Tibial artery (tissue), 4 donors: ENCODE results near the gene SLTM.

Experiments used
- DNase-seq, 2 donors: peaks; one replicate each; pipeline ENCODE4 v3.0.0-alpha.2; 2019
- H3K27ac ChIP-seq, 2 donors: fragments of 200-600 bp; sonication (generic) in 1 of 2; 1 replicate in 1 of 2; 2 replicates in 1 of 2; pipeline ENCODE4 v1.5.1; 2018 to 2019; ENCODE audit warnings: mild to moderate bottlenecking in 1 of 2
- H3K27me3 ChIP-seq, 2 donors: fragments of 200-600 bp; sonication (generic) in 1 of 2; one replicate each; pipeline versions ENCODE4 v1.5.1 to v1.6.0; 2016 to 2019
- H3K36me3 ChIP-seq, 3 donors: fragments of 200-600 bp; sonication (generic) in 2 of 3; one replicate each; pipeline ENCODE4 v1.5.1; 2016 to 2019; ENCODE audit warnings: mild to moderate bottlenecking in 2 of 3
- H3K4me1 ChIP-seq, 4 donors: fragments of 200-600 bp; sonication (generic) in 2 of 4; 1 replicate in 3 of 4; 2 replicates in 1 of 4; pipeline ENCODE4 v1.5.1; 2016 to 2019
- H3K4me3 ChIP-seq, 2 donors: fragments of 200-600 bp; sonication (generic) in 1 of 2; 1 replicate in 1 of 2; 2 replicates in 1 of 2; pipeline ENCODE4 v1.5.1; 2018 to 2019; ENCODE audit warnings: mild to moderate bottlenecking in 2 of 2
- H3K9me3 ChIP-seq, 3 donors: fragments of 200-600 bp; sonication (generic) in 1 of 3; one replicate each; pipeline ENCODE4 v1.5.1; 2016 to 2019
- CTCF ChIP-seq, 2 experiments: fragments of 200-600 bp in 1 of 2; fragments of 450-650 bp in 1 of 2; IDR thresholded peaks; one replicate each; pipeline ENCODE4 v1.5.1; 2017 to 2019; ENCODE audit warnings: antibody characterized with exemption in 2 of 2, mild to moderate bottlenecking in 1 of 2, moderate library complexity in 1 of 2
- intact Hi-C: fragments of 100-400 bp; cut with DNase I; formaldehyde crosslinking; loops from one replicate; pipeline ENCODE4 v1.15.0; 2023; ENCODE audit warnings: low total_unique reads

The SLTM gene

DNA sequence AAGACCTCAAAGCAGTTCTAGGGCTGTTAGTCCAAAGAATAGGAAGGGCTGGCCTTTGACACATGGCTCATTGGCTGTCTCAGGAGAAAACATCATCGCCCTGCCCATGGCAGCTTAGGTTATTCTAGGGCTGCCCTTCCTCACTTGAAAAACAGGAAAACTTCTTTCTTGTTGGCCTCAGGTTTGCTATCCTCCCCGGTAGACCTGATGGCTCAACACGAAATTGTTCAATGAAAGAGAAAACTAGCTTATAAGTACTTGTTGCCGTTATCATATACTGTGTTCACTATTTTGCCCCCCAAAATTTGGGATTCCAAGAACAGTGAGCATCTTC is 602 bp upstream of the SLTM start:
- peaks cover 0 to 38% (median 16%) of the 10 kb centered on the region in 4 donors for H3K4me1 ChIP-seq
- no peak for TF ChIP-seq CTCF (IDR thresholded peaks at IDR 0.05)
- H3K36me3 ChIP-seq = peaks cover 2 to 5% (median 3%) of the 10 kb centered on the region in 3 donors
- H3K27ac ChIP-seq = peak overlapping the region; percentile 95 to 99
- no peak for DNase-seq
- H3K27me3 ChIP-seq = no peaks in the 10 kb centered on the region
- intact Hi-C loops = loop anchor here (10.0 kb wide), 1 partner anchor 189 kb away; the partner anchor contains the start of gene ADAM10
- H3K9me3 ChIP-seq = no peaks in the 10 kb centered on the region
- peak overlapping the region; percentile 76 to 83 for H3K4me3 ChIP-seq

GRCh38 chr15:58932710-58933280 is 684 bp downstream of the SLTM start:
- intact Hi-C loops = loop anchor here (10.0 kb wide), 1 partner anchor 188 kb away; the partner anchor contains the start of gene ADAM10

GRCh38 chr15:58931987-58932588 is 1.4 kb downstream of the SLTM start:
- Histone ChIP-seq H3K36me3 (peaks cover 16 to 25% (median 19%) of the 10 kb centered on the region in 3 donors), H3K4me3 (peak overlapping the region; percentile 76 to 83), H3K27me3 (no peaks in the 10 kb centered on the region), H3K4me1 (peaks cover 0 to 39% (median 18%) of the 10 kb centered on the region in 4 donors), H3K27ac (peak overlapping the region; percentile 95 to 99), H3K9me3 (no peaks in the 10 kb centered on the region)
- no peak for TF ChIP-seq CTCF (IDR thresholded peaks at IDR 0.05)
- intact Hi-C loops = loop anchor here (10.0 kb wide), 1 partner anchor 187 kb away; the partner anchor contains the start of gene ADAM10
- no peak for DNase-seq

More at GRCh38 chr15:58932710-58933280, 684 bp downstream of the SLTM start:
- Histone ChIP-seq H3K4me3 (peak overlapping the region; percentile 76 to 83), H3K27ac (peak overlapping the region; percentile 95 to 99), H3K27me3 (no peaks in the 10 kb centered on the region), H3K36me3 (peaks cover 9 to 18% (median 12%) of the 10 kb centered on the region in 3 donors), H3K4me1 (peaks cover 0 to 39% (median 16%) of the 10 kb centered on the region in 4 donors), H3K9me3 (no peaks in the 10 kb centered on the region)
- no peak for DNase-seq
- TF ChIP-seq CTCF (IDR thresholded peaks at IDR 0.05) = no peak

GRCh38 chr15:58929891-58930416 is 3.5 kb downstream of the SLTM start:
- no peak overlapping the region for H3K27ac ChIP-seq
- intact Hi-C loops = loop anchor here (10.0 kb wide), 1 partner anchor 185 kb away; the partner anchor contains the start of gene ADAM10
- H3K36me3 ChIP-seq = peaks cover 23 to 38% (median 29%) of the 10 kb centered on the region in 3 donors
- H3K27me3 ChIP-seq = no peaks in the 10 kb centered on the region
- H3K4me3 ChIP-seq = no peak overlapping the region
- TF ChIP-seq CTCF (IDR thresholded peaks at IDR 0.05) = no peak
- H3K4me1 ChIP-seq = peaks cover 0 to 45% (median 21%) of the 10 kb centered on the region in 4 donors
- no peak for DNase-seq
- H3K9me3 ChIP-seq = no peaks in the 10 kb centered on the region

DNA sequence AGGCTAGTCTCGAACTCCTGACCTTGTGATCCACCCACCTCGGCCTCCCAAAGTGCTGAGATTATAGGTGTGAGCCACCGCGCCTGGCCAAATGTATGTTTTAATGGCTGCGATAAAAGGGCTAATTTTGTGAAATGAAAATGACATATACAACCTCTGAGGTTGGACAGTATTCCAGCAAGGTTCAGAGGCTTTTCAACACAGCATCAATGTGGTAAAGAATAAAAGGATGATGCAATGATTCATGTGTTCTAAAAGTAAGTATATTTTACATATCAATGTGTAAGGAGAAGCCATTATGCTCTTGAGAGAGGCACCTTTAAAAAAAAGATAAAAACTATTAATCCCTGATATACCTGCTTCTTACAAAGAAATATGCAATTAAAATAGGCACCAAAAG is 6.7 kb downstream of the SLTM start:
- peaks cover 0 to 58% (median 26%) of the 10 kb centered on the region in 4 donors for H3K4me1 ChIP-seq
- TF ChIP-seq CTCF (IDR thresholded peaks at IDR 0.05) = no peak
- intact Hi-C loops = no loop called here
- no peaks in the 10 kb centered on the region for H3K9me3 ChIP-seq
- H3K27me3 ChIP-seq = no peaks in the 10 kb centered on the region
- peaks cover 23 to 38% (median 29%) of the 10 kb centered on the region in 3 donors for H3K36me3 ChIP-seq
- H3K27ac ChIP-seq = no peak overlapping the region
- no peak overlapping the region for H3K4me3 ChIP-seq
- DNase-seq = no peak
